Hypothalamus (tissue), 51 donors: ENCODE data around the gene ATP10A.

Source experiments
- DNase-seq, 51 donors: peaks; one replicate each; lab custom pipeline; 2025; lab: John Stamatoyannopoulos, UW

The ATP10A gene

GRCh38 chr15:25709437-25710159 lies 153.5 kb downstream of the ATP10A start:
- DNase-seq: no peak

- no peak for DNase-seq
Measured at GRCh38 chr15:25708391-25708790, 154.7 kb downstream of the ATP10A start.

GRCh38 chr15:25707656-25708365 lies 155.3 kb downstream of the ATP10A start:
- DNase-seq: no peak

GRCh38 chr15:25706176-25706955 lies 156.8 kb downstream of the ATP10A start:
- no peak for DNase-seq

GRCh38 chr15:25705433-25706115 lies 157.6 kb downstream of the ATP10A start:
- DNase-seq: peak in 2 of 51 donors; percentile 12 to 33

- DNase-seq: no peak
Measured at GRCh38 chr15:25703726-25704125, 159.4 kb downstream of the ATP10A start.

GRCh38 chr15:25701721-25702465 lies 161.2 kb downstream of the ATP10A start:
- no peak for DNase-seq

- DNase-seq: no peak
Measured at GRCh38 chr15:25700916-25701315, 162.2 kb downstream of the ATP10A start.

- no peak for DNase-seq
Measured at GRCh38 chr15:25697586-25697985, 165.5 kb downstream of the ATP10A start.

- DNase-seq: no peak
Measured at GRCh38 chr15:25695875-25696760, 167.0 kb downstream of the ATP10A start.

GRCh38 chr15:25694823-25695312 lies 168.3 kb downstream of the ATP10A start:
- no peak for DNase-seq

GRCh38 chr15:25694239-25694584 lies 168.9 kb downstream of the ATP10A start:
- DNase-seq: no peak

GRCh38 chr15:25693321-25694238 lies 169.5 kb downstream of the ATP10A start:
- DNase-seq: peak in 3 of 51 donors; percentile 12 to 29 (median 22)

- DNase-seq: peak in 2 of 51 donors; percentile 40 to 76
Measured at GRCh38 chr15:25691544-25692430, 171.3 kb downstream of the ATP10A start.

GRCh38 chr15:25690673-25691543 lies 172.2 kb downstream of the ATP10A start:
- DNase-seq: peak in 2 of 51 donors; percentile 38 to 51

GRCh38 chr15:25689592-25689991 lies 173.5 kb downstream of the ATP10A start:
- no peak for DNase-seq
